ENCODE results near the gene BET1.

BET1 gene

DNA sequence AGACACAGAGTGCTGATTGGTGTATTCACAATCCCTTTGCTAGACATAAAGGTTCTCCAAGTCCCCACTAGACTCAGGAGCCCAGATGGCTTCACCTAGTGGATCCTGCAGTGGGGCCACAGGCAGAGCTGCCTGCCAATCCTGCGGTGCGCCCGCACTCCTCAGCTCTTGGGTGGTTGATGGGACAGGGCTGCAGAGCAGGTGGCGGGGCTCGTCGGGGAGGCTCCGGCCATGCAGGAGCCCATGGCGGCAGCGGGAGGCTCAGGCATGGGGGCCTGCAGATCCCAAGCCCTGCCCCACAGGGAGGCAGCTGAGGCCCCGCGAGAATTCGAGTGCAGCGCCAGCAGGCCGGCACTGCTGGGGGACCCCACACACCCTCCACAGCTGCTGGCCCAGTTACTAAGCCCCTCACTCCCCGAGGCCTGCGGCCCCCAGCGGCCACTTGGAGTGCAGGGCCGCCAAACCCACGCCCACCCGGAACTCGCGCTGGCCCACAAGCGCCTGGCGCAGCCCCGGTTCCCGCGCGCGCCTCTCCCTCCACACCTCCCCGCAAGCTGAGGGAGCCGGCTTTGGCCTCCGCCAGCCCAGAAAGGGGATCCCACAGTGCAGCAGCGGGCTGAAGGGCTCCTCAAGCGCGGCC lies 7.7 kb upstream of the BET1 start:
- no peak for DNase-seq (ENCODE audit: low spot score)

- DNase-seq (ENCODE audit: low spot score), result no peak
Measured at GRCh38 chr7:94008537-94008936, 4.4 kb upstream of the BET1 start.

DNA sequence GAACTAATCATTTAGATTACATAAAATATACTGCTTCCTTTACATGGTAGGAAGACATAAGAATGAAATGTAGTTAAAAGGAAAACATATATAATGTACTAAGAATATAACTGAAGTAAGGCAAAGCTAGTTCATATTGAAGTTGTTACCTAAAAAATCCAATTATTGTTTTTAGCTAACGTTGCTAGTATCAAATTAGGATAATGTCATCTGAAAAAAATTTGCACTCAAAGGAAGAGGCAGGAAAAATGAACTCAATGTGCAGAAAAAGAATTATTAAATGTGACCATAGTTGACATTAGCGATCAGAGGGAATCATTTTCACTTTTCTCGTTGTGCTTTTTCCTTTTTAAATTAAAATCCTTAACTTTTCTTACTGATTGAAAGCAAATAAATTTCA lies 1.6 kb upstream of the BET1 start:
- no peak for DNase-seq (ENCODE audit: low spot score)

GRCh38 chr7:94003446-94004023 lies 620 bp downstream of the BET1 start:
- DNase-seq (ENCODE audit: low spot score), result no peak

- no peak for DNase-seq (ENCODE audit: low spot score)
Measured at GRCh38 chr7:94001396-94001795, 2.8 kb downstream of the BET1 start.

DNA sequence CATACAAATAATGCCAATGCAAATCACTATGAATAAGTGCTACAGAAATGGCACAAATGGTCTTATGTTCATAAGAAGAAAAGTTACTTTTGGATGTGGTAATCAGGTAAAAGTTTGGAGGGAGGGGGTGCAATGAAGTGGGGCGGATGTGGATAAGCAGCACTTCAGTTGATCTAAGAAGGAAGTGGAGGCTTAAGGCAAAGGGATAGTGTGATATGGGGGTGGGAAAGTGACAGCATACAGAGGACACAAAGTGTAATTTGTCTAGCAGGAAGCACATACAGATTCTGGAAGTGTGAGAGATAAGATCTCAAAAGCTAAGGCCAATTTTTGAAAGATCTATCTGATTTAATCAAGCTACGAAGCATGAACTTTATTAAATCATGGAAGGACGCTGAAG lies 6.3 kb downstream of the BET1 start:
- DNase-seq (ENCODE audit: low spot score), result no peak

- no peak for DNase-seq (ENCODE audit: low spot score)
Measured at GRCh38 chr7:93992421-93993110, 11.6 kb downstream of the BET1 start.

- no peak for DNase-seq (ENCODE audit: low spot score)
Measured at GRCh38 chr7:93987297-93987696, 16.9 kb downstream of the BET1 start.

DNA sequence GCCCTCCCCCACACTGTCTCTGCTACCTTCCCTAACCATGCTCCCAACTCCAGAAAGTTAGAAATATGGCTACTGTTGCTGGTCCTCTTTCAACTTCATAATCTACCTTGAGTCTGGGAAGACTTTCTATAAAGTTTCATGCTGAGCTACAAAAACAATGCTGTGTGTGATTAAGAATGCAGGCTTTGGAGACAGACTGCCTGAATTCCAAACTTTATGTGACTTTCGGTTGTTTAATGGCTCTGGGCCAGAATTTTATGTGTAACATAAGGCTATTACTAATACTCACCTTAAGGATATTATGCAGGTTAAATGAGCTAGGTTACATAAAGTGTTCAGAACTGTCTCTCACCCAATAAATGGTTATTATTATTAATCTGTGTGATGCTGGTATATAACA lies 19.1 kb downstream of the BET1 start:
- no peak for DNase-seq (ENCODE audit: low spot score)

- no peak for DNase-seq (ENCODE audit: low spot score)
Measured at GRCh38 chr7:93984024-93984423, 20.1 kb downstream of the BET1 start.

GRCh38 chr7:93981480-93981874 lies 22.7 kb downstream of the BET1 start:
- DNase-seq (ENCODE audit: low spot score), result no peak

GRCh38 chr7:93980744-93981479 lies 23.2 kb downstream of the BET1 start:
- DNase-seq (ENCODE audit: low spot score), result no peak

- DNase-seq (ENCODE audit: low spot score), result no peak
Measured at GRCh38 chr7:93977211-93977950, 26.8 kb downstream of the BET1 start.

GRCh38 chr7:93973134-93973533 lies 31.0 kb downstream of the BET1 start:
- DNase-seq (ENCODE audit: low spot score), result no peak

GRCh38 chr7:93972029-93972725 lies 32.0 kb downstream of the BET1 start:
- no peak for DNase-seq (ENCODE audit: low spot score)

DNA sequence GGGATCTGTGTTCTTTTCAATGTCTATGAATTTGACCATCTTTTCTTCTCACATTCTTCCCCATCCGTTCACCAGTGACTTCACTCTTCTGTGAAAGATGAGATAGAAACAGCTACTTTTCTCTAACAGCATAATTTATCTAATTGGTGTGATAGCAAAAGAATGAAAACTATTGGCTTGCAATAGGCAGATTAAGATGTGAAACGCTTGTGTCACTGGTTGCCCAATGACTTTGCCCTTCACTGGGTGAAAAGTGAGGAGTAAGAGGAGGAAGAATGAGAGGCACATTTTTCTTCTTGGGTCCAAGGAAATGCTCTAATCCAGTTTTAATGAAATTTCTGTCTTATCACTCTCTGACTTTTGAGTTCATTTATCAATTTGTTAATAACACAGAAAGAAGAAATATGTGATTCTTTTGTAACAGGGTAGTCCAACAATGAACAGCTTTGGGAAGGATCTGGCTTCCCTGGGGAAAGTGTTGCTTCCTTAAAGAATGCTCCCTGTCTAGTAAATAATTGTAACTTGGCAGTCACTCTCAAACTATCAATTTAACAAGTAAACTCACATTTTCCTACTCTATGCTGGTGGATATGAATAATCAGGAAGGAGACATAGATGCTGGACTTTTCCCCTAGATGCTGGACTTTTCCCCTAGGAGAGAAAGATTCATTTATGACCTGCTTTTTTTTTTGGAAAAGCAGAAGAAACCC lies 35.1 kb downstream of the BET1 start:
- DNase-seq (ENCODE audit: low spot score), result no peak

GRCh38 chr7:93964813-93965212 lies 39.3 kb downstream of the BET1 start:
- no peak for DNase-seq (ENCODE audit: low spot score)

DNA sequence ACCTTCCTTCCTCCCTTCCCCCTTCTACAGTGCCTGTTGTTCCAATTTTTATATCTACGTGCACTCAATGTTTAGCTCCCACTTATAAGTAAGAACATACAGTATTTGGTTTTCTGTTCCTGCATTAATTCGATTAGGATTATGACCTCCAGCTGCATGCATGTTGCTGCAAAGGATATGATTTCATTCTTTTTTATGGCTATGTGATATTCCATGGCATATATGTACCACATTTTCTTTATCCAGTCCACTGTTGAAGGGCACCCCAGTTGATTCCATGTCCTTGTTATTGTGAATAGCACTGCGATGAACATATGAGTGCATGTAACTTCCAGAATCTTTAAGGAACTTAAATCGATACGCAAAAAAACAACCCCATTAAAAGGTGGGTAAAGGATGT lies 39.9 kb downstream of the BET1 start:
- DNase-seq (ENCODE audit: low spot score), result no peak

- DNase-seq (ENCODE audit: low spot score), result no peak
Measured at GRCh38 chr7:93960986-93961385, 43.2 kb downstream of the BET1 start.

- DNase-seq (ENCODE audit: low spot score), result no peak
Measured at GRCh38 chr7:93958651-93959050, 45.5 kb downstream of the BET1 start.

GRCh38 chr7:93958216-93958615 lies 45.9 kb downstream of the BET1 start:
- no peak for DNase-seq (ENCODE audit: low spot score)

All from cerebellar cortex (tissue), 1 donor.